Ovary (tissue), 3 donors: ENCODE results near the gene RHO.

Experiments
- EP300 ChIP-seq: sonication (generic); formaldehyde crosslinking; IDR thresholded peaks from one replicate; pipeline ENCODE4 v1.6.1; 2017; ENCODE audit warnings: antibody characterized with exemption
- POLR2A ChIP-seq: fragments of 450-650 bp; IDR thresholded peaks from one replicate; pipeline ENCODE4 v1.6.1; 2017; ENCODE audit warnings: antibody characterized with exemption, mild to moderate bottlenecking, moderate library complexity
- TF ChIP-seq, protein P1 (sequence below), 3 donors: fragments of 450-650 bp in 2 of 3; fragments of 200-600 bp in 1 of 3; IDR thresholded peaks; one replicate each; pipeline versions ENCODE4 v1.5.1 to v1.8.0; 2016 to 2022; ENCODE audit warnings: antibody characterized with exemption in 3 of 3, mild to moderate bottlenecking in 1 of 3
- donor health status: DM: no; HTN: no; CAD: no.

DNA sequence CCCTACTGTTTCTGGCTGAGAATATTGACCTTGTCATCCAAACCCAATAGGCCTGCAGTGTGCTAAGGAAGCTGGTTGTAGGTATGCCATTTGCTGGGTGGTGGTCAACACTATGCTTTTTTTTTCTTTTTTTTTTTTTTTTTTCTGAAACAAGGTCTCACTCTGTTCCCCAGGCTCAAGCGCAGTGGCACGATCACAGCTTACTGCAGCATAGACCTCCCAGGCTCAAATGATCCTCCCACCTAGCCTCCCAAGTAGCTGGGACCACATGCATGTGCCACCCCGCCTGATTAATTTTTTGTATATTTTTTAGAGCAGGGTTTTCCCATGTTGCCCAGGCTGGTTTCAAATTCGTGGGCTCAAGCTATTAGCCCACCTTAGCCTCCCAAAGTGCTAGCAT is 35.7 kb upstream of the RHO start:
- TF ChIP-seq, protein P1, sequence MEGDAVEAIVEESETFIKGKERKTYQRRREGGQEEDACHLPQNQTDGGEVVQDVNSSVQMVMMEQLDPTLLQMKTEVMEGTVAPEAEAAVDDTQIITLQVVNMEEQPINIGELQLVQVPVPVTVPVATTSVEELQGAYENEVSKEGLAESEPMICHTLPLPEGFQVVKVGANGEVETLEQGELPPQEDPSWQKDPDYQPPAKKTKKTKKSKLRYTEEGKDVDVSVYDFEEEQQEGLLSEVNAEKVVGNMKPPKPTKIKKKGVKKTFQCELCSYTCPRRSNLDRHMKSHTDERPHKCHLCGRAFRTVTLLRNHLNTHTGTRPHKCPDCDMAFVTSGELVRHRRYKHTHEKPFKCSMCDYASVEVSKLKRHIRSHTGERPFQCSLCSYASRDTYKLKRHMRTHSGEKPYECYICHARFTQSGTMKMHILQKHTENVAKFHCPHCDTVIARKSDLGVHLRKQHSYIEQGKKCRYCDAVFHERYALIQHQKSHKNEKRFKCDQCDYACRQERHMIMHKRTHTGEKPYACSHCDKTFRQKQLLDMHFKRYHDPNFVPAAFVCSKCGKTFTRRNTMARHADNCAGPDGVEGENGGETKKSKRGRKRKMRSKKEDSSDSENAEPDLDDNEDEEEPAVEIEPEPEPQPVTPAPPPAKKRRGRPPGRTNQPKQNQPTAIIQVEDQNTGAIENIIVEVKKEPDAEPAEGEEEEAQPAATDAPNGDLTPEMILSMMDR (IDR thresholded peaks at IDR 0.05): no peak
- TF ChIP-seq POLR2A (no peak), EP300 (no peak)
